A549 (cell line): ENCODE data around the gene TMEM128. TPM values are rescaled to one million over a fixed set of nuclear protein-coding genes. Genes with fewer than 3 reads are reported as not detected.

Experiments used
- ATAC-seq, 2 experiments: fragments of 200-7000 bp in 1 of 2; fragments of >200 bp in 1 of 2; cut with Nextera tagmentation in 1 of 2; cut with Tn5 transposase in 1 of 2; 3 replicates each; pipeline versions ENCODE4 v1.8.0 to v1.9.1; 2018 to 2020; ENCODE audit warnings: mild to moderate bottlenecking in 1 of 2, moderate library complexity in 1 of 2
- CTCF ChIA-PET: fragments of 300-600 bp; sonication (Branson Sonifier 250); formaldehyde crosslinking; extraction: SDS; loops from one replicate; lab custom pipeline; 2021; ENCODE audit warnings: antibody characterized with exemption, inconsistent platforms; lab: Yijun Ruan, JAX
- POLR2A ChIA-PET: fragments of 350-600 bp; formaldehyde crosslinking; extraction: SDS; loops from one replicate; lab custom pipeline; 2021; ENCODE audit warnings: antibody characterized with exemption, inconsistent platforms; lab: Yijun Ruan, JAX
- DNase-seq, 2 experiments: peaks; one replicate each; pipeline versions ENCODE4 v3.0.0 to v3.0.0-alpha.2; 2011 to 2016; ENCODE audit warnings: low read depth in 1 of 2, low spot score in 1 of 2
- FAIRE-seq: peaks from 2 replicates; lab custom pipeline; 2011; peaks lifted over from hg19 to GRCh38; lab: Jason Lieb, UNC
- H3K27ac ChIP-seq, 2 experiments: fragments of >200 bp; sonication (Bioruptor Twin); formaldehyde crosslinking; 3 replicates each; pipeline ENCODE4 v1.5.1; 2016 to 2017
- H3K4me1 ChIP-seq: fragments of >200 bp; sonication (Bioruptor Twin); formaldehyde crosslinking; 3 replicates; pipeline ENCODE4 v1.6.1; 2016
- H3K4me2 ChIP-seq: fragments of >200 bp; sonication (Bioruptor Twin); formaldehyde crosslinking; 3 replicates; pipeline ENCODE4 v1.6.1; 2016
- H3K4me3 ChIP-seq: fragments of >200 bp; sonication (Bioruptor Twin); formaldehyde crosslinking; 3 replicates; pipeline ENCODE4 v1.5.1; 2016
- H3K9me3 ChIP-seq: fragments of >200 bp; sonication (Bioruptor Twin); formaldehyde crosslinking; 3 replicates; pipeline ENCODE4 v1.6.1; 2016
- CBX2 ChIP-seq: fragments of 200-600 bp; sonication (generic); IDR thresholded peaks from 2 replicates; pipeline ENCODE4 v1.6.1; 2016; ENCODE audit warnings: low read depth, mild to moderate bottlenecking, borderline replicate concordance
- CEBPB ChIP-seq, 2 experiments: fragments of >200 bp in 1 of 2; sonication (Bioruptor Twin) in 1 of 2; formaldehyde crosslinking in 1 of 2; IDR thresholded peaks; 2 replicates each; pipeline ENCODE4 v1.6.1; 2012 to 2016
- CHD4 ChIP-seq: fragments of 200-600 bp; sonication (generic); IDR thresholded peaks from 2 replicates; pipeline ENCODE4 v1.6.1; 2016; ENCODE audit warnings: antibody characterized with exemption, mild to moderate bottlenecking, borderline replicate concordance
- EHF ChIP-seq: fragments of 250-450 bp; sonication (Bioruptor Pico); IDR thresholded peaks from 2 replicates; pipeline ENCODE4 v1.5.0; 2020; ENCODE audit warnings: mild to moderate bottlenecking
- EP300 ChIP-seq, 2 experiments: fragments of >200 bp; sonication (Bioruptor Twin); formaldehyde crosslinking; IDR thresholded peaks; 2 replicates in 1 of 2; 3 replicates in 1 of 2; pipeline ENCODE4 v1.6.1; 2016 to 2017
- FOXS1 ChIP-seq: fragments of 250-450 bp; sonication (Bioruptor Pico); IDR thresholded peaks from 2 replicates; pipeline ENCODE4 v1.5.0; 2020; ENCODE audit warnings: mild to moderate bottlenecking, moderate library complexity
- GATA3 ChIP-seq: IDR thresholded peaks from 2 replicates; pipeline ENCODE4 v1.6.1; 2012; ENCODE audit warnings: borderline replicate concordance
- HDAC2 ChIP-seq: fragments of 200-600 bp; sonication (generic); IDR thresholded peaks from 2 replicates; pipeline ENCODE4 v1.6.1; 2016
- HOXA7 ChIP-seq: fragments of 250-450 bp; sonication (Bioruptor Pico); IDR thresholded peaks from 2 replicates; pipeline ENCODE4 v1.5.0; 2020; ENCODE audit warnings: mild to moderate bottlenecking, moderate library complexity
- HOXB5 ChIP-seq: fragments of 250-450 bp; sonication (Bioruptor Pico); IDR thresholded peaks from 2 replicates; pipeline ENCODE4 v1.5.0; 2020; ENCODE audit warnings: mild to moderate bottlenecking, moderate library complexity
- JUNB ChIP-seq: fragments of >200 bp; sonication (Bioruptor Twin); formaldehyde crosslinking; IDR thresholded peaks from 2 replicates; pipeline ENCODE4 v1.6.1; 2016
- KDM1A ChIP-seq: fragments of 200-600 bp; sonication (generic); IDR thresholded peaks from 2 replicates; pipeline ENCODE4 v1.6.1; 2016; ENCODE audit warnings: low read depth, mild to moderate bottlenecking
- MAFK ChIP-seq: fragments of 450-650 bp; IDR thresholded peaks from 2 replicates; pipeline ENCODE4 v1.6.1; 2014; ENCODE audit not compliant: partially characterized antibody
- NR3C1 ChIP-seq: fragments of >200 bp; sonication (Bioruptor Twin); formaldehyde crosslinking; IDR thresholded peaks from 3 replicates; pipeline ENCODE4 v1.6.1; 2017
- POLR2A ChIP-seq: IDR thresholded peaks from 2 replicates; pipeline ENCODE4 v1.6.1; 2012; ENCODE audit warnings: mild to moderate bottlenecking, low read length
- POLR2AphosphoS2 ChIP-seq: conservative IDR thresholded peaks from 2 replicates; pipeline ENCODE4 v1.6.1; 2012; ENCODE audit warnings: low read length, improper control_type of control experiment, inconsistent platforms
- RAD21 ChIP-seq, 2 experiments: fragments of >200 bp in 1 of 2; sonication (Bioruptor Twin) in 1 of 2; formaldehyde crosslinking in 1 of 2; IDR thresholded peaks in 1 of 2; conservative IDR thresholded peaks in 1 of 2; 2 replicates in 1 of 2; 3 replicates in 1 of 2; pipeline ENCODE4 v1.6.1; 2012 to 2018; ENCODE audit warnings: inconsistent platforms in 1 of 2
- RARB ChIP-seq: fragments of 250-450 bp; sonication (Bioruptor Pico); IDR thresholded peaks from 2 replicates; pipeline ENCODE4 v1.8.0; 2021; ENCODE audit warnings: mild to moderate bottlenecking, moderate library complexity
- RCOR1 ChIP-seq: fragments of 150-350 bp; IDR thresholded peaks from 2 replicates; pipeline ENCODE4 v1.6.1; 2014; ENCODE audit warnings: antibody characterized with exemption, low read length, low read depth
- RFX5 ChIP-seq: fragments of 450-650 bp; IDR thresholded peaks from 2 replicates; pipeline ENCODE4 v1.7.1; 2014; ENCODE audit warnings: antibody characterized with exemption, mild to moderate bottlenecking, moderate library complexity
- TFCP2L1 ChIP-seq: fragments of 250-450 bp; sonication (Bioruptor Pico); IDR thresholded peaks from 2 replicates; pipeline ENCODE4 v1.5.0; 2021; ENCODE audit warnings: mild to moderate bottlenecking
- ZSCAN20 ChIP-seq: fragments of 250-450 bp; sonication (Bioruptor Pico); IDR thresholded peaks from 2 replicates; pipeline ENCODE4 v1.8.0; 2022; ENCODE audit warnings: mild to moderate bottlenecking, moderate library complexity
- WGBS: methylation state at CpG from one replicate; pipeline ENCODE4 v1.1.6; 2017; ENCODE audit errors: missing lambda C conversion rate; 5-methylcytosine and 5-hydroxymethylcytosine counted together
- polyA plus RNA-seq, 4 experiments: library from polyadenylated mRNA; depleted of rRNA in 3 of 4; stranded (reverse); fragments of >200 nt; fragmentation: RNase III in 1 of 4; extraction: RNeasy Plus Mini Kit Qiagen cat#74134 plus additional on column Dnase treatment in 1 of 4; gene quantifications; 2 replicates in 3 of 4; 3 replicates in 1 of 4; pipeline ENCODE4 v1.2.3, GENCODE V29; 2011 to 2017
- TF ChIP-seq, protein P1 (sequence below): fragments of >200 bp; sonication (Bioruptor Twin); formaldehyde crosslinking; IDR thresholded peaks from 3 replicates; pipeline ENCODE4 v1.6.1; 2016
- TF ChIP-seq, protein P2 (sequence below): IDR thresholded peaks from 2 replicates; pipeline ENCODE4 v1.6.1; 2012

TMEM128 gene
- polyA plus RNA-seq, 2 of the 4 experiments (the other 2 are of a cell fraction), result 13.9 to 29.1 TPM

DNA sequence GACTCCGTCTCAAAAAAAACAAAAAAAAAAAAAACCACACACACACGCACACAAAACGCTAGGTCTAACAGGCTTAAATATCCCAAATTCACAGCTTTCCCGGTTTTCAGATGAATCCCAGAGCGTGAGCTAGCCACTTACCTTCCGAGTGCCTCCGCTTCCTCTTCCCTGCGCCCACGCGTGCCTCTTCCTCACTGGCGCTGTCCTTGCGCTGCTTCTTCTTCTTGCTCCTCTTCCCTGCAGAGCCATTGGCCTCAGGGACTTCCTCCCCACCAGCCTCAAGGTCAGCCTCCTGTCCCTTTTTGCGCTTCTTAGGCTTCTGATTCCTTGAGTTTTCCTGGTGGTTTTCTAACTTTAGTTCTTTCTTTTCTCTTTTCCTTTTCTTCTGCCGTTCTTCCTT lies 26.2 kb upstream of the TMEM128 start:
- H3K9me3 ChIP-seq, result no peaks in the 10 kb centered on the region
- DNase-seq (no peak), FAIRE-seq (no peak)
- POLR2A ChIA-PET, result no interaction called here
- no peak overlapping the region for H3K4me2 ChIP-seq
- TF ChIP-seq JUNB (no peak), ZSCAN20 (CRISPR knock-in tag) (no peak), EHF (CRISPR knock-in tag) (no peak), RFX5 (no peak), HOXA7 (no peak), RCOR1 (no peak), CBX2 (no peak), HOXB5 (CRISPR knock-in tag) (no peak), RAD21 (conservative IDR thresholded peaks at IDR 0.05 in 1 of 2, IDR thresholded peaks at IDR 0.05 in 1 of 2) (no peak), CHD4 (no peak), GATA3 (no peak), POLR2A (no peak), MAFK (no peak)
- TF ChIP-seq, protein P1, sequence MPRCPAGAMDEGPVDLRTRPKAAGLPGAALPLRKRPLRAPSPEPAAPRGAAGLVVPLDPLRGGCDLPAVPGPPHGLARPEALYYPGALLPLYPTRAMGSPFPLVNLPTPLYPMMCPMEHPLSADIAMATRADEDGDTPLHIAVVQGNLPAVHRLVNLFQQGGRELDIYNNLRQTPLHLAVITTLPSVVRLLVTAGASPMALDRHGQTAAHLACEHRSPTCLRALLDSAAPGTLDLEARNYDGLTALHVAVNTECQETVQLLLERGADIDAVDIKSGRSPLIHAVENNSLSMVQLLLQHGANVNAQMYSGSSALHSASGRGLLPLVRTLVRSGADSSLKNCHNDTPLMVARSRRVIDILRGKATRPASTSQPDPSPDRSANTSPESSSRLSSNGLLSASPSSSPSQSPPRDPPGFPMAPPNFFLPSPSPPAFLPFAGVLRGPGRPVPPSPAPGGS, result no peak
- TF ChIP-seq, all 56 proteins: peak for 0
- Histone ChIP-seq H3K4me1 (no peaks in the 10 kb centered on the region), H3K4me3 (no peak overlapping the region), H3K27ac (no peak overlapping the region)
- ATAC-seq, result no peak
- CTCF ChIA-PET, result interaction anchor here (0.7 kb wide), 1 partner anchor 9 kb away, joined by 3 read pairs; no protein-coding TSS in a partner anchor
- WGBS, result 94% methylated on average over 14 of the region's 14 CpGs

DNA sequence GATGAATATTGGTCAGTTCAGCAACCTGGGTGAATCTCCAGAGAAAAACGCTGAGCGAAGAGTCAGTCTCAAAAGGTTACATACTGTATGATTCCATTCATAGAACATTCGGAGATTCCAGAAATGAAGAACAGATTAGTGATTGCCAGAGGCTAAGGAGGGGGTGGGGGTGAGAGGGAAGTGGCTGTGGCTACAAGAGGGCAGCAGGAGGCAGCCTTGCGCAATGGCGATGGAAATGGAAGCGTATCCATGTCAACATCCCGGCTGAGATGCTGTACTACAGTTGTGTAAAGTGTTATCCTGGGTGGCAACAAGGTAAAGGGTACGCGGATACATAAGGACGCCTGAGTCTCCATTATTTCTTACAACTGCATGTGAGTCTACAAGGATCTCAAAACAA lies 23.9 kb upstream of the TMEM128 start:
- POLR2A ChIA-PET, result no interaction called here
- no peak for ATAC-seq
- FAIRE-seq, result no peak
- peak in 1 of 2 experiments; percentile 12 for DNase-seq
- no peak overlapping the region for H3K27ac ChIP-seq
- H3K4me1 ChIP-seq, result no peaks in the 10 kb centered on the region
- CTCF ChIA-PET, result interaction anchor here (0.8 kb wide), 1 partner anchor 12 kb away, joined by 4 read pairs; no protein-coding TSS in a partner anchor
- no peak overlapping the region for H3K4me2 ChIP-seq
- no peaks in the 10 kb centered on the region for H3K9me3 ChIP-seq
- TF ChIP-seq RFX5 (no peak), HDAC2 (no peak), EP300 (IDR thresholded peaks at IDR 0.05) (no peak), CEBPB (IDR thresholded peaks at IDR 0.05) (peak in 1 of 2 experiments; percentile 73; a peak in 2 of 4 replicates), POLR2AphosphoS2 (no peak)
- TF ChIP-seq, protein P2, sequence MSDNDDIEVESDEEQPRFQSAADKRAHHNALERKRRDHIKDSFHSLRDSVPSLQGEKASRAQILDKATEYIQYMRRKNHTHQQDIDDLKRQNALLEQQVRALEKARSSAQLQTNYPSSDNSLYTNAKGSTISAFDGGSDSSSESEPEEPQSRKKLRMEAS, result no peak
- TF ChIP-seq, all 56 proteins: peak for 1
- H3K4me3 ChIP-seq, result no peak overlapping the region
- 87% methylated on average over 10 of the region's 10 CpGs for WGBS

DNA sequence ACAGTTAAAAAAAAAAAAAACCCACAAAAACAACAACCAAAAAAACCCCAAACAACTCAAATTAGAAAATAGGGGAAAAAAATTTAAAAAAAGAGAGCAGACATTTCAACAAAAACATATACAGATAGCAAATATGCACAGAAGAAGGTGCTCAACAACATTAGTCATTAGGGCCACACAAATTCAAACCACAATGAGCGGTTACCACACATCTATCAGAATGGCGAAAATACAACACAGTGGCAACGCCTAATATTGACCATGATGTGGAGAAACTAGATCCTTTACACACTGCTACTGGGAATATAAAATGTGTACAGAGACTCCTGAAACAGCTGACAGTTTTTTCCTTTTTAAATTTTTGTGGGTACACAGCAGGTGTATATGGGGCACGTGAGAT lies 22.5 kb upstream of the TMEM128 start:
- Histone ChIP-seq H3K27ac (no peak overlapping the region), H3K4me1 (no peaks in the 10 kb centered on the region), H3K4me3 (no peak overlapping the region), H3K4me2 (no peak overlapping the region), H3K9me3 (no peaks in the 10 kb centered on the region)
- no peak for ATAC-seq
- no peak for DNase-seq
- no peak for TF ChIP-seq NR3C1
- TF ChIP-seq FOXS1 (CRISPR knock-in tag), result no peak
- TF ChIP-seq RAD21 (conservative IDR thresholded peaks at IDR 0.05 in 1 of 2, IDR thresholded peaks at IDR 0.05 in 1 of 2), result no peak
- no peak for TF ChIP-seq TFCP2L1
- TF ChIP-seq KDM1A, result no peak
- no peak for TF ChIP-seq RARB (CRISPR knock-in tag)
- TF ChIP-seq EP300 (IDR thresholded peaks at IDR 0.05), result no peak
- WGBS, result 81% methylated on average over 4 of the region's 4 CpGs
- FAIRE-seq, result no peak
- CTCF ChIA-PET, result interaction anchor here (1.1 kb wide), 1 partner anchor 12 kb away, joined by 3 read pairs; no protein-coding TSS in a partner anchor
- POLR2A ChIA-PET, result no interaction called here
